Natural killer cell (primary cell): Measurements from ENCODE around the gene CREM. TPM values are rescaled to one million over a fixed set of nuclear protein-coding genes. Genes with fewer than 3 reads are reported as not detected.

Experiments
- ATAC-seq, 3 donors: fragments of 150-1000 bp in 2 of 3; fragments of 200-7000 bp in 1 of 3; cut with Tn5 transposase; 1 replicate in 1 of 3; 2 replicates in 2 of 3; pipeline ENCODE4 v1.10.0; 2021; ENCODE audit warnings: mild to moderate bottlenecking in 2 of 3, moderate library complexity in 2 of 3
- DNase-seq, 2 donors: peaks; one replicate each; pipeline versions ENCODE4 v3.0.0 to v3.0.0-alpha.2; 2013 to 2021; ENCODE audit warnings: mixed read lengths in 1 of 2
- H3K27ac ChIP-seq: one replicate; pipeline ENCODE4 v1.5.1; 2013; ENCODE audit warnings: mild to moderate bottlenecking, low read length
- H3K27me3 ChIP-seq: one replicate; pipeline ENCODE4 v1.6.1; 2013; ENCODE audit warnings: low read length; ENCODE audit not compliant: control insufficient read depth, insufficient read depth
- H3K36me3 ChIP-seq: one replicate; pipeline ENCODE4 v1.6.1; 2013; ENCODE audit warnings: low read length; ENCODE audit not compliant: control insufficient read depth, insufficient read depth
- H3K4me1 ChIP-seq: one replicate; pipeline ENCODE4 v1.6.1; 2013; ENCODE audit warnings: low read length; ENCODE audit not compliant: control insufficient read depth, insufficient read depth
- H3K4me3 ChIP-seq: one replicate; pipeline ENCODE4 v1.5.1; 2013; ENCODE audit warnings: low read length
- H3K9me3 ChIP-seq: one replicate; pipeline ENCODE4 v1.6.1; 2013; ENCODE audit warnings: low read length; ENCODE audit not compliant: control insufficient read depth, insufficient read depth
- H3K27ac Mint-ChIP-seq, 2 donors: one replicate each; pipeline ENCODE4 v1.8.0; 2022; ENCODE audit warnings: mild to moderate bottlenecking in 2 of 2, mixed read lengths in 2 of 2, moderate library complexity in 1 of 2
- H3K27me3 Mint-ChIP-seq, 2 donors: one replicate each; pipeline ENCODE4 v1.8.0; 2022; ENCODE audit warnings: low read depth in 2 of 2, mixed read lengths in 2 of 2
- H3K36me3 Mint-ChIP-seq: one replicate; pipeline ENCODE4 v1.8.0; 2022; ENCODE audit warnings: mixed read lengths
- H3K4me1 Mint-ChIP-seq, 2 donors: one replicate each; pipeline ENCODE4 v1.8.0; 2022; ENCODE audit warnings: mixed read lengths in 2 of 2
- H3K4me3 Mint-ChIP-seq: one replicate; pipeline ENCODE4 v1.8.0; 2022; ENCODE audit warnings: mild to moderate bottlenecking, moderate library complexity, mixed read lengths
- H3K9me3 Mint-ChIP-seq, 2 donors: one replicate each; pipeline ENCODE4 v1.8.0; 2022; ENCODE audit warnings: mixed read lengths in 2 of 2
- WGBS: methylation state at CpG from one replicate; pipeline ENCODE4 v1.1.7; 2013; ENCODE audit warnings: missing lambda C conversion rate; ENCODE audit not compliant: insufficient coverage; 5-methylcytosine and 5-hydroxymethylcytosine counted together
- intact Hi-C: fragments of 100-400 bp; cut with micrococcal nuclease; formaldehyde crosslinking; loops from one replicate; pipeline ENCODE4 v1.14.2; 2022
- total RNA-seq, 4 donors: library from RNA; stranded (reverse); fragments of 120-200 nt in 1 of 4; gene quantifications; one replicate each; pipeline versions ENCODE4 v1.2.3 to v1.2.4, GENCODE V29; 2013 to 2022
- TF ChIP-seq, protein P1 (sequence below): fragments of 200-600 bp; IDR thresholded peaks from one replicate; pipeline ENCODE4 v1.8.0; 2022; ENCODE audit warnings: antibody characterized with exemption

Gene CREM
- total RNA-seq, 3 donors from 2014 or later (not counting 1 experiment from before 2014, with no cell fraction given): 48.0 to 64.3 (median 54.6) TPM

DNA sequence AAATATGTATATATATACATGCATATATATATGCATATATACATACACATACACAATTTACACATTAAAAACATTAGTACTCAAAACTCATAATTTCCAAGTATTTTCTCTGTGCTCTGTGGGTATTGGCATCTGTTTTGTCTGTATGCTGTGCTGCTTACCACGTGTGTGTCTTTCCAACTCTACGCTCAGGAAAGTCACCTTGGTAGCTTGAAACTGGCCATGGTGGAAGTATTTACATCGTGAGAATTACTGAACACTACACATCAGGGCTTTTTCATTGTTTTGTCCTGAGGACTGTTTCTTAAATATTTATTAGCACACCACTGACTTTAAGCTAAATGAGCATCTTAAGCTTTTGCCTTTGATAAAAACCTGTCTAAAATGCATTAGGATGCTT, 79.6 kb downstream of the CREM start:
- no peaks in the 10 kb centered on the region for H3K36me3 Mint-ChIP-seq
- no peak overlapping the region for H3K4me3 Mint-ChIP-seq
- peaks cover 5% of the 10 kb centered on the region for H3K4me1 ChIP-seq
- 95% methylated on average over 3 of the region's 3 CpGs for WGBS
- ATAC-seq (no peak), DNase-seq (no peak)
- H3K27ac ChIP-seq: no peak overlapping the region
- no peak overlapping the region for H3K27ac Mint-ChIP-seq
- no peak overlapping the region for H3K4me3 ChIP-seq
- no peaks in the 10 kb centered on the region for H3K27me3 ChIP-seq
- no peaks in the 10 kb centered on the region for H3K9me3 Mint-ChIP-seq
- H3K4me1 Mint-ChIP-seq: peaks cover 24 to 30% of the 10 kb centered on the region in 2 donors
- no peaks in the 10 kb centered on the region for H3K9me3 ChIP-seq
- H3K27me3 Mint-ChIP-seq: no peaks in the 10 kb centered on the region
- intact Hi-C loops: no loop called here
- H3K36me3 ChIP-seq: peaks cover under 1% of the 10 kb centered on the region
- TF ChIP-seq, protein P1, sequence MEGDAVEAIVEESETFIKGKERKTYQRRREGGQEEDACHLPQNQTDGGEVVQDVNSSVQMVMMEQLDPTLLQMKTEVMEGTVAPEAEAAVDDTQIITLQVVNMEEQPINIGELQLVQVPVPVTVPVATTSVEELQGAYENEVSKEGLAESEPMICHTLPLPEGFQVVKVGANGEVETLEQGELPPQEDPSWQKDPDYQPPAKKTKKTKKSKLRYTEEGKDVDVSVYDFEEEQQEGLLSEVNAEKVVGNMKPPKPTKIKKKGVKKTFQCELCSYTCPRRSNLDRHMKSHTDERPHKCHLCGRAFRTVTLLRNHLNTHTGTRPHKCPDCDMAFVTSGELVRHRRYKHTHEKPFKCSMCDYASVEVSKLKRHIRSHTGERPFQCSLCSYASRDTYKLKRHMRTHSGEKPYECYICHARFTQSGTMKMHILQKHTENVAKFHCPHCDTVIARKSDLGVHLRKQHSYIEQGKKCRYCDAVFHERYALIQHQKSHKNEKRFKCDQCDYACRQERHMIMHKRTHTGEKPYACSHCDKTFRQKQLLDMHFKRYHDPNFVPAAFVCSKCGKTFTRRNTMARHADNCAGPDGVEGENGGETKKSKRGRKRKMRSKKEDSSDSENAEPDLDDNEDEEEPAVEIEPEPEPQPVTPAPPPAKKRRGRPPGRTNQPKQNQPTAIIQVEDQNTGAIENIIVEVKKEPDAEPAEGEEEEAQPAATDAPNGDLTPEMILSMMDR: no peak

DNA sequence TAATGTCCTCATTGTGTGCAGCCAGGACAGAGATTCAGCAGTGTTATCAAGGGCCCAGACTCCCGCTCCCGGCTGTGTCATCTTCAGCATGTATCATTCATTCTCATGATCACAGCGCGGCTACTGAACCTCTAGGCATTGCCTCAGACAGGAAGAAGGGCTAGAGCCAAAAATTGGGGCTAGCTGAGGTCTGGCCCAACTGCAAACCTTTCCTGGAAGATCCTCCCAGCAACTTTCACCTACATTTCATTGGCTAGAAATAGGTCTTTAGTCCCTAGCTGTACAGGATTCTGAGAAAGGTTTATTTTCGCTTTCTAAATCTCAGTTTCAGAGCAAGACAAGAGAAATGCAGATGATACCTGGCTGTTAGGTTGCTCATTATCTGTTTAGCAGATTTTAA, 81.9 kb downstream of the CREM start:
- Mint-ChIP-seq H3K27me3 (no peaks in the 10 kb centered on the region), H3K4me3 (peak overlapping the region; percentile 68), H3K9me3 (no peaks in the 10 kb centered on the region), H3K27ac (peak overlapping the region; percentile 88 to 92), H3K36me3 (no peaks in the 10 kb centered on the region), H3K4me1 (peaks cover 26 to 30% of the 10 kb centered on the region in 2 donors)
- 72% methylated on average over 5 of the region's 5 CpGs for WGBS
- H3K4me1 ChIP-seq: peaks cover 5% of the 10 kb centered on the region
- TF ChIP-seq, protein P1: no peak
- peaks cover 4% of the 10 kb centered on the region for H3K36me3 ChIP-seq
- H3K9me3 ChIP-seq: no peaks in the 10 kb centered on the region
- H3K27me3 ChIP-seq: no peaks in the 10 kb centered on the region
- H3K27ac ChIP-seq: peak overlapping the region; percentile 76
- intact Hi-C loops: no loop called here
- H3K4me3 ChIP-seq: no peak overlapping the region
- ATAC-seq (peak; percentile 45 to 63 (median 52)), DNase-seq (peak in 1 of 2 donors; percentile 31)

DNA sequence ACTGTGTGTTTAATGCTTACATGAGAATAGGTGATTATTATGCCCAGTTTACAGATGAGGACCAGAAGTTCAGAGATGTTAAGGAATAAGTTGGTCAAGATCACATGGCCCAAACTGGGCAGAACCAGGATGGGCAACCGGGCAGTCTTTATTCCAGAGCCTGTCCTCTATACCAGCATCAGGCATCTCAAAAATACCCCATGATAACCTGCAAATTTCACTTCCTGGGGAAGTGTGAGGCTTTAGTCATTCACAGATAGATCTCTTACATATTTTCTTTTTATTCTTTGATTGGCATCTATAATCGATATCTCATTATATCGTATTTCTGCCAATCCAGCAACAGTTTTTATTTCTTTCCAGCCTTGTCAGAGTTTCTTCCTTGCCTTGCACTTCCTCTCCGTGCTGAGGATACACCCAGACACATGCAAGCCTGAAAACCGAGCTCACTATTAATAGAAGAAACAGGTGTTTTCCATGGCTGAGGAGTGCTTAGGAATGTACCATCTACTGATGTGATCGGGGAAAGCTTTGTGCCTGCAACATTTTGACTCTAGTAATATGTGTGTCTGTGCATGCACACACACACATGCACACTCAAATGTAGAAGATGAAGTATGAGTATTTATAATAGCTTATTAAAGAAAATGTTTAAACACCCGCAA, 82.4 kb downstream of the CREM start:
- Histone ChIP-seq H3K36me3 (peaks cover 4% of the 10 kb centered on the region), H3K27ac (peak overlapping the region; percentile 76), H3K4me1 (peaks cover 5% of the 10 kb centered on the region), H3K9me3 (no peaks in the 10 kb centered on the region), H3K4me3 (no peak overlapping the region), H3K27me3 (no peaks in the 10 kb centered on the region)
- H3K27me3 Mint-ChIP-seq: no peaks in the 10 kb centered on the region
- ATAC-seq: peak; percentile 9 to 24 (median 22)
- peak overlapping the region; percentile 88 to 92 for H3K27ac Mint-ChIP-seq
- TF ChIP-seq, protein P1: no peak
- H3K36me3 Mint-ChIP-seq: no peaks in the 10 kb centered on the region
- intact Hi-C loops: no loop called here
- WGBS: 85% methylated on average over 5 of the region's 7 CpGs
- peak overlapping the region; percentile 68 for H3K4me3 Mint-ChIP-seq
- DNase-seq: no peak
- H3K4me1 Mint-ChIP-seq: peaks cover 31 to 34% of the 10 kb centered on the region in 2 donors
- no peaks in the 10 kb centered on the region for H3K9me3 Mint-ChIP-seq

DNA sequence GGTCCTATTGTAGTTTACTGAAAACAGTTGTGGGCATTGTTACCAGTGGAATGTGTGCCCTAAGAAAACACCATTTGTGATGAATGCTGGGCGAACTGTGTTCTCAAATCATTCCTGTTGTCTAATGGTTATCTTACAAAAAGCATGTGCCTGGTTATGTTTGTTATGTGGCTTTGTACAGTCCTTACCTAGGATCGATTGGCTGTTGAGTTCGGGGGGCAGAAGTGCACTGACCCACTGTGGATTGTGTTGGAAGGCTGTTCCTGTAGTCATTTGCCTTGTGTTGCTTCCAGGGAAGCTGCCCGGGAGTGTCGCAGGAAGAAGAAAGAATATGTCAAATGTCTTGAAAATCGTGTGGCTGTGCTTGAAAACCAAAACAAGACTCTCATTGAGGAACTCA, 84.3 kb downstream of the CREM start:
- WGBS: 90% methylated on average over 6 of the region's 6 CpGs
- H3K27me3 Mint-ChIP-seq: no peaks in the 10 kb centered on the region
- H3K36me3 ChIP-seq: peaks cover 4% of the 10 kb centered on the region
- H3K9me3 ChIP-seq: no peaks in the 10 kb centered on the region
- peak overlapping the region; percentile 88 to 92 for H3K27ac Mint-ChIP-seq
- DNase-seq (no peak), ATAC-seq (no peak)
- no peak overlapping the region for H3K4me3 Mint-ChIP-seq
- H3K4me3 ChIP-seq: no peak overlapping the region
- H3K36me3 Mint-ChIP-seq: no peaks in the 10 kb centered on the region
- H3K9me3 Mint-ChIP-seq: no peaks in the 10 kb centered on the region
- H3K4me1 ChIP-seq: peaks cover 14% of the 10 kb centered on the region
- H3K4me1 Mint-ChIP-seq: peaks cover 41 to 42% of the 10 kb centered on the region in 2 donors
- H3K27ac ChIP-seq: no peak overlapping the region
- no peaks in the 10 kb centered on the region for H3K27me3 ChIP-seq
- intact Hi-C loops: no loop called here
- TF ChIP-seq, protein P1: no peak
